GM21515 (cell line): ENCODE data around the gene HSD17B2.

ENCODE experiments used
- ATAC-seq: cut with Tn5 transposase; IDR thresholded peaks from one replicate; pipeline ENCODE4 v1.9.1; 2021; ENCODE audit not compliant: unreplicated experiment

The HSD17B2 gene

GRCh38 chr16:82047374-82047773 is 12.3 kb downstream of the HSD17B2 start:
- ATAC-seq: no peak

- ATAC-seq: no peak
Observed at GRCh38 chr16:82047787-82048186, 12.7 kb downstream of the HSD17B2 start.

GRCh38 chr16:82049484-82049883 is 14.4 kb downstream of the HSD17B2 start:
- no peak for ATAC-seq

GRCh38 chr16:82050506-82050905 is 15.5 kb downstream of the HSD17B2 start:
- no peak for ATAC-seq

- ATAC-seq: no peak
Observed at GRCh38 chr16:82050909-82051357, 15.9 kb downstream of the HSD17B2 start.

GRCh38 chr16:82051656-82052055 is 16.6 kb downstream of the HSD17B2 start:
- ATAC-seq: no peak

- ATAC-seq: no peak
Observed at GRCh38 chr16:82055117-82055516, 20.1 kb downstream of the HSD17B2 start.

GRCh38 chr16:82055728-82056549 is 20.9 kb downstream of the HSD17B2 start:
- no peak for ATAC-seq

- ATAC-seq: no peak
Observed at GRCh38 chr16:82056550-82056896, 21.5 kb downstream of the HSD17B2 start.

GRCh38 chr16:82059161-82059982 is 24.3 kb downstream of the HSD17B2 start:
- ATAC-seq: no peak

- no peak for ATAC-seq
Observed at GRCh38 chr16:82059983-82060421, 24.9 kb downstream of the HSD17B2 start.

GRCh38 chr16:82061861-82062525 is 26.9 kb downstream of the HSD17B2 start:
- no peak for ATAC-seq

GRCh38 chr16:82062645-82063058 is 27.6 kb downstream of the HSD17B2 start:
- ATAC-seq: no peak

GRCh38 chr16:82063456-82064082 is 28.5 kb downstream of the HSD17B2 start:
- ATAC-seq: no peak

GRCh38 chr16:82067042-82067803 is 32.2 kb downstream of the HSD17B2 start:
- ATAC-seq: no peak

- ATAC-seq: no peak
Observed at GRCh38 chr16:82067804-82068325, 32.8 kb downstream of the HSD17B2 start.

GRCh38 chr16:82070656-82071369 is 35.8 kb downstream of the HSD17B2 start:
- no peak for ATAC-seq

- no peak for ATAC-seq
Observed at GRCh38 chr16:82071421-82071820, 36.4 kb downstream of the HSD17B2 start.

- ATAC-seq: no peak
Observed at GRCh38 chr16:82072313-82072712, 37.3 kb downstream of the HSD17B2 start.
